ENCODE data around the gene TNS3. TPM values are rescaled to one million over a fixed set of nuclear protein-coding genes. Genes with fewer than 3 reads are reported as not detected.

TNS3 gene
- total RNA-seq, 1 donor from 2014 or later = 89.8 TPM

DNA sequence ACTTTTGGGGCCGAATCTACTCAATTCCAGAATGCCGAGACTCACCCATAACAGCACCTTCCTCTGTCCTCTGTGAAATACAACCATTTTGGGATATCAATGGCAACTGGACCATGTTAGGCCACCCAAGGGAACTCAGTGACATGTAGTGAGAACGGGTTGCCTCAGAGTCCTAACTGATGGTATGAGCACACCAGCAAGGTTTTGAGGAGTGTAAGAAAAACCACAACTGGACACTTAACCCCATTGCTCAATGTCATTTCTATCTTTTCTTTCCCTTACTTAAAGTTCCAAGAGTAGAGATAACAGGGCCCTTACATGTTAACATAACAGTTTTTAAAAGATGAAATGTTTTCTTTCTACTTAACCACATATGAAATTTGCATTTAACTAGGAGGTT, 67.1 kb downstream of the TNS3 start:
- intact Hi-C loops (cut with DNase I) = loop anchor here (5.0 kb wide), 1 partner anchor 57 kb away; no protein-coding TSS in a partner anchor
- TF ChIP-seq, protein P1, sequence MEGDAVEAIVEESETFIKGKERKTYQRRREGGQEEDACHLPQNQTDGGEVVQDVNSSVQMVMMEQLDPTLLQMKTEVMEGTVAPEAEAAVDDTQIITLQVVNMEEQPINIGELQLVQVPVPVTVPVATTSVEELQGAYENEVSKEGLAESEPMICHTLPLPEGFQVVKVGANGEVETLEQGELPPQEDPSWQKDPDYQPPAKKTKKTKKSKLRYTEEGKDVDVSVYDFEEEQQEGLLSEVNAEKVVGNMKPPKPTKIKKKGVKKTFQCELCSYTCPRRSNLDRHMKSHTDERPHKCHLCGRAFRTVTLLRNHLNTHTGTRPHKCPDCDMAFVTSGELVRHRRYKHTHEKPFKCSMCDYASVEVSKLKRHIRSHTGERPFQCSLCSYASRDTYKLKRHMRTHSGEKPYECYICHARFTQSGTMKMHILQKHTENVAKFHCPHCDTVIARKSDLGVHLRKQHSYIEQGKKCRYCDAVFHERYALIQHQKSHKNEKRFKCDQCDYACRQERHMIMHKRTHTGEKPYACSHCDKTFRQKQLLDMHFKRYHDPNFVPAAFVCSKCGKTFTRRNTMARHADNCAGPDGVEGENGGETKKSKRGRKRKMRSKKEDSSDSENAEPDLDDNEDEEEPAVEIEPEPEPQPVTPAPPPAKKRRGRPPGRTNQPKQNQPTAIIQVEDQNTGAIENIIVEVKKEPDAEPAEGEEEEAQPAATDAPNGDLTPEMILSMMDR (IDR thresholded peaks at IDR 0.05) = no peak
- Histone ChIP-seq H3K27me3 (no peaks in the 10 kb centered on the region), H3K27ac (no peak overlapping the region), H3K9me3 (no peaks in the 10 kb centered on the region), H3K4me1 (peaks cover 0 to 35% of the 10 kb centered on the region in 2 donors), H3K4me3 (no peak overlapping the region), H3K36me3 (no peaks in the 10 kb centered on the region)
- DNase-seq (ENCODE audit: low spot score in 2 of 2) = no peak

DNA sequence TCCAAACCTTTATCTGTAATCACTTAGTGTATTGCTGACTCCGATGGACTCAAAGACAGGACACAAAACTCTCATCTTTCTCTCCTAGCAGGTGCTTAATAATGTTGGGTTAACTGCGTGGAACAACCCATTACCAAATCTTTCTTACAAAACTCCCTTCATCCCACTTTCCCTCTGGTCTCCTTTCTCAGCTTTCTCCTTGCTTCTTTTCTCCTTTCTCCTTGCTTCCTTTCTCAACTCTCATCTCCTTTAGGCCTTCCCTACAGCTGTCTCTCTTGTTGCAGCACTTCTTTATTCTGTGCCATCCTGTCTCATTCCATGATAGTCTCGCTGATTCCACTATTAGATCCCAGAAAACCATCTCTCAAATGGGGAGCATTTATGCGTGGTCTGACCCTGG, 67.5 kb downstream of the TNS3 start:
- no peaks in the 10 kb centered on the region for H3K9me3 ChIP-seq
- intact Hi-C loops (cut with DNase I) = no loop called here
- TF ChIP-seq, protein P1 (IDR thresholded peaks at IDR 0.05) = no peak
- H3K27ac ChIP-seq = peak overlapping the region; percentile 31 to 36
- no peak overlapping the region for H3K4me3 ChIP-seq
- no peak for DNase-seq (ENCODE audit: low spot score in 2 of 2)
- peaks cover 0 to 32% of the 10 kb centered on the region in 2 donors for H3K4me1 ChIP-seq
- H3K27me3 ChIP-seq = no peaks in the 10 kb centered on the region
- H3K36me3 ChIP-seq = no peaks in the 10 kb centered on the region

DNA sequence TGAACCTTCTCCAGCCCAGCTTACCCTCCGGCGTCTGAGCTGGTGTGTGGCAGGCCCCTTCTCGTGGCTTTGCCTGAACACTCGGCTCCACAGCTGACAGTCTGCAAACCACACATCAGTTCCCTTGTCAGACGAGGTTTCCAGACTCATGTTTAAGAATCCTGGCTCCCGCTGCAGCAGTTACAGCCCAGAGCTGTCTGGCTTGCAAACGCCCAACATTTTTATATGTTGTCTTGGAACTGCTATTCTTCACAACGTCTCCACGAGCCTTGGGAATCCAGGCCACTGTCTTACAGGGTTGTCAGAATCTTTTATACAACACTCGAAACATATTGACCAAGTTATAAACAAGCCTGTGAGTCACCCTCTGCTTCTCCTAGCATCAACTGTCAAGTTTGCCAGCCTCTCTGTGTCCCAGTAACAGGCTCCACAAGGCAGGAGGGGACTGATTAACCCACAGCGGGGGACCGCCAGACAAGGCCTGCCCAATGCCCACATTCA, 68.1 kb downstream of the TNS3 start:
- no peaks in the 10 kb centered on the region for H3K36me3 ChIP-seq
- H3K4me3 ChIP-seq = no peak overlapping the region
- TF ChIP-seq, protein P1 (IDR thresholded peaks at IDR 0.05) = no peak
- no peaks in the 10 kb centered on the region for H3K27me3 ChIP-seq
- H3K9me3 ChIP-seq = no peaks in the 10 kb centered on the region
- DNase-seq (ENCODE audit: low spot score in 2 of 2) = no peak
- peak overlapping the region; percentile 31 to 36 for H3K27ac ChIP-seq
- peaks cover 0 to 30% of the 10 kb centered on the region in 2 donors for H3K4me1 ChIP-seq
- intact Hi-C loops (cut with DNase I) = no loop called here

DNA sequence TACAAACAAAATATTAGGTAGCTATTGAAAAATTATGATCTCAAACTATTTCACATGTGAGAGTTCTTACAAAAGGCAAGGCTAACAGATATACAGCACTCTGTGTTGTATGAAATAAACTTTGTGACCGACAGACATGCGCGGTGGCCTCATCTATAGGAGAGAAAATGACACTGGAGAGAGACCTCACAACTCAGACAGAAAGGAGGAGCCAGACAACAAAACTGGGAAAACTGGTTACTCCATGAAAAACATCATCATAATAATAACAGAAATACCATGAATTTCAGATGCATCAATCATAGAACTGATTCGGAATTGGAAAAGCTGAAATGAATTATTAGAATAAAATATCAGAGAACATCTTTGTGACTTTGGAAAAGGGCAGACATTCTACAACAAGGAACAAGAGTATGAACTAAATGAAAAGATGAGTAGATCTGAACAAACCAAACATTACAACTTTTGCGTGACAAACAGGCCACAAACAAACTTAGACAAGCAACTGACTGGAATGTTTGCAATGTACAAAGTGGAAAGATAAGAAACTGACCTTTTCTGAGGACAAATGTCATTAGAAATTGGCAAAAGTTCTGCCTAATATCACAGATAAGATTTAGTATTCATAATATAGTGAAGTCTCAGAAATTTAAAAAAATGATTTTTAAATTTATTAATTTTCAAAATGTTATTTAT, 69.3 kb downstream of the TNS3 start:
- Histone ChIP-seq H3K36me3 (no peaks in the 10 kb centered on the region), H3K9me3 (no peaks in the 10 kb centered on the region), H3K27ac (no peak overlapping the region), H3K27me3 (no peaks in the 10 kb centered on the region), H3K4me1 (peaks cover 0 to 25% of the 10 kb centered on the region in 2 donors), H3K4me3 (no peak overlapping the region)
- intact Hi-C loops (cut with DNase I) = no loop called here
- TF ChIP-seq, protein P1 (IDR thresholded peaks at IDR 0.05) = no peak
- no peak for DNase-seq (ENCODE audit: low spot score in 2 of 2)

DNA sequence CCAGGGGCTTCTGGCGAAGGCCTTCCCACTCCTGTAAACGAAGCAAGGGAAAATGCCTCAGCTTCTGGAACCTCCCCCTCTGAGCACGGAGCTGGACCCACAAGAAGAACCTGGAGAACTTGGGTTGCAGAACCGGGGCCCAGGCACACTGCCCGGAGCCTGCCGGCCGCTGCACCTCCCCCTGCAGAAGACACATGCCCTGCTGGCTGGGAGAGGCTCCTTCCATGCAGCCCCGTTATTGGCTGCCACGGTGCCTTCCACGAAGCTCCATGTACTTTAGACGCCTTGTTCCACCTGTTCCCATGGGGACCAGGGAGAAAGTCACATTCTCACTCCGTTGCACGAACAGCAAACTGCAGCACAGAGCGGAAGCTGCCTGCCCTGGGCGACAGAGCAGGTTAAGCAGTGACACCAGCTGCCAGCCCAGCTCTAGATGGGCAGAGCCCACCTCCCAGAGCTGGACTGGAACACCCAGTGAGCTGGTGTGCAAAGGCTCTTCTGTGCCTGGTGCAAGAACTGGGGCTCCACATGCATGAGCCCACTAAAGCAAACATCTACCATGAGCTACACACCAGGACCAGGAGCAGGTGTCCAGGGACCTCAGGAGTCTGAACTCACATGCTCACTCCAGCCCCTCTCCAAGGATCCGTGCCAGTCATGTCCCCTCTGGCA, 70.1 kb downstream of the TNS3 start:
- H3K4me1 ChIP-seq = peaks cover 0 to 26% of the 10 kb centered on the region in 2 donors
- DNase-seq (ENCODE audit: low spot score in 2 of 2) = no peak

More for the DNA sequence above, 70.1 kb downstream of the TNS3 start:
- Histone ChIP-seq H3K4me3 (no peak overlapping the region), H3K27me3 (no peaks in the 10 kb centered on the region), H3K9me3 (no peaks in the 10 kb centered on the region), H3K36me3 (no peaks in the 10 kb centered on the region), H3K27ac (no peak overlapping the region)
- TF ChIP-seq, protein P1 (IDR thresholded peaks at IDR 0.05) = no peak
- intact Hi-C loops (cut with DNase I) = no loop called here

Measured in ascending aorta (tissue), 2 donors.